Mesenchymal stem cell (in vitro differentiated cells and primary cell): ENCODE measurements around the gene WAC.
A peak's percentile ranks its signal among the peaks of the same experiment; 100 is the strongest.

Experiments used
- DNase-seq: peaks from one replicate; pipeline ENCODE4 v3.0.0-alpha.2; 2013
- H2AFZ ChIP-seq: one replicate; pipeline ENCODE4 v1.6.1; 2013; ENCODE audit warnings: low read depth, mild to moderate bottlenecking, control low read depth, inconsistent platforms, low read length, moderate library complexity
- H2AK5ac ChIP-seq: 2 replicates; pipeline ENCODE4 v1.6.1; 2013; ENCODE audit warnings: low read length, moderate library complexity, mild to moderate bottlenecking, inconsistent platforms; ENCODE audit not compliant: severe bottlenecking
- H2BK120ac ChIP-seq: one replicate; pipeline ENCODE4 v1.6.1; 2013; ENCODE audit warnings: low read depth, mild to moderate bottlenecking, inconsistent platforms, low read length, moderate library complexity
- H2BK12ac ChIP-seq, 2 experiments: one replicate each; pipeline ENCODE4 v1.6.1; 2013; ENCODE audit warnings: inconsistent platforms in 2 of 2, low read length in 2 of 2, mild to moderate bottlenecking in 2 of 2, moderate library complexity in 2 of 2, control low read depth in 1 of 2
- H2BK15ac ChIP-seq: one replicate; pipeline ENCODE4 v1.6.1; 2013; ENCODE audit warnings: mild to moderate bottlenecking, low read depth, inconsistent platforms; ENCODE audit not compliant: poor library complexity, severe bottlenecking
- H2BK5ac ChIP-seq: 2 replicates; pipeline ENCODE4 v1.6.1; 2013; ENCODE audit warnings: low read depth, mild to moderate bottlenecking, low read length, control low read depth, inconsistent platforms; ENCODE audit not compliant: poor library complexity, severe bottlenecking
- H3K14ac ChIP-seq, 2 experiments: one replicate each; pipeline ENCODE4 v1.6.1; 2013; ENCODE audit warnings: inconsistent platforms in 2 of 2, low read length in 2 of 2, control low read depth in 1 of 2, mild to moderate bottlenecking in 1 of 2, moderate library complexity in 1 of 2
- H3K18ac ChIP-seq, 2 experiments: one replicate each; pipeline ENCODE4 v1.6.1; 2013; ENCODE audit warnings: inconsistent platforms in 2 of 2, low read length in 2 of 2, control low read depth in 1 of 2, low read depth in 1 of 2, mild to moderate bottlenecking in 1 of 2
- H3K23ac ChIP-seq, 2 experiments: one replicate each; pipeline ENCODE4 v1.6.1; 2013; ENCODE audit warnings: inconsistent platforms in 2 of 2, low read length in 2 of 2, mild to moderate bottlenecking in 2 of 2, moderate library complexity in 2 of 2, control low read depth in 1 of 2
- H3K27ac ChIP-seq: 2 replicates; pipeline ENCODE4 v1.5.1; 2013; ENCODE audit warnings: mild to moderate bottlenecking, moderate library complexity, low read length, control low read depth, inconsistent platforms; ENCODE audit not compliant: poor library complexity, severe bottlenecking
- H3K27me3 ChIP-seq, 2 experiments: 2 replicates each; pipeline versions ENCODE4 v1.6.1 to v1.7.0; 2013; ENCODE audit warnings: low read length in 2 of 2, mild to moderate bottlenecking in 2 of 2, moderate library complexity in 2 of 2, control low read depth in 1 of 2, inconsistent platforms in 1 of 2; ENCODE audit not compliant: control insufficient read depth in 1 of 2, insufficient read depth in 1 of 2
- H3K36me3 ChIP-seq, 2 experiments: 2 replicates each; pipeline versions ENCODE4 v1.6.1 to v1.7.0; 2013; ENCODE audit warnings: low read length in 2 of 2, control low read depth in 1 of 2, inconsistent platforms in 1 of 2, low read depth in 1 of 2, mild to moderate bottlenecking in 1 of 2; ENCODE audit not compliant: insufficient read depth in 2 of 2, control insufficient read depth in 1 of 2
- H3K4ac ChIP-seq, 2 experiments: one replicate each; pipeline ENCODE4 v1.6.1; 2013; ENCODE audit warnings: inconsistent platforms in 2 of 2, low read length in 2 of 2, mild to moderate bottlenecking in 2 of 2, moderate library complexity in 2 of 2, control low read depth in 1 of 2, low read depth in 1 of 2
- H3K4me1 ChIP-seq: 2 replicates; pipeline ENCODE4 v1.6.1; 2013; ENCODE audit warnings: low read depth, low read length, control low read depth; ENCODE audit not compliant: control insufficient read depth, insufficient read depth
- H3K4me2 ChIP-seq: 2 replicates; pipeline ENCODE4 v1.6.1; 2013; ENCODE audit warnings: low read length, mild to moderate bottlenecking, inconsistent platforms; ENCODE audit not compliant: poor library complexity, severe bottlenecking
- H3K4me3 ChIP-seq, 2 experiments: 2 replicates each; pipeline versions ENCODE4 v1.5.1 to v1.7.0; 2013; ENCODE audit warnings: low read length in 2 of 2, mild to moderate bottlenecking in 2 of 2, control low read depth in 1 of 2, low read depth in 1 of 2; ENCODE audit not compliant: insufficient read depth in 1 of 2
- H3K79me1 ChIP-seq: replicated peaks from 2 replicates; pipeline ENCODE4 v1.6.1; 2013; ENCODE audit warnings: mild to moderate bottlenecking, control low read depth, low read length, inconsistent platforms; ENCODE audit not compliant: poor library complexity, severe bottlenecking
- H3K9ac ChIP-seq: 2 replicates; pipeline ENCODE4 v1.7.0; 2013; ENCODE audit warnings: mild to moderate bottlenecking, low read length, moderate library complexity
- H3K9me3 ChIP-seq: 2 replicates; pipeline ENCODE4 v1.7.0; 2013; ENCODE audit warnings: mild to moderate bottlenecking, low read length; ENCODE audit not compliant: control insufficient read depth
- H4K8ac ChIP-seq: one replicate; pipeline ENCODE4 v1.6.1; 2013; ENCODE audit warnings: inconsistent platforms, mild to moderate bottlenecking, low read length, moderate library complexity
- H4K91ac ChIP-seq: one replicate; pipeline ENCODE4 v1.6.1; 2013; ENCODE audit warnings: mild to moderate bottlenecking, low read length, inconsistent platforms
- WGBS: methylation state at CpG from one replicate; pipeline ENCODE4 v1.1.7; 2013; ENCODE audit warnings: mixed read lengths; 5-methylcytosine and 5-hydroxymethylcytosine counted together

Gene WAC

GRCh38 chr10:28661035-28661434, 128.1 kb downstream of the WAC start:
- no peak overlapping the region for H2AK5ac ChIP-seq

GRCh38 chr10:28663576-28664368, 130.9 kb downstream of the WAC start:
- Histone ChIP-seq H3K4me1 (peaks cover 5% of the 10 kb centered on the region), H2AK5ac (no peak overlapping the region), H3K4ac (no peak overlapping the region), H3K23ac (no peak overlapping the region), H3K18ac (no peak overlapping the region), H2BK15ac (no peak overlapping the region), H3K9ac (peak overlapping the region; percentile 17), H3K9me3 (no peaks in the 10 kb centered on the region), H3K36me3 (no peaks in the 10 kb centered on the region), H2BK12ac (no peak overlapping the region), H4K91ac (no peak overlapping the region), H3K27me3 (peaks cover 16 to 23% of the 10 kb centered on the region in 2 experiments), H3K79me1 (no peaks in the 10 kb centered on the region), H2BK5ac (no peak overlapping the region), H3K4me3 (no peak overlapping the region), H2AFZ (no peak overlapping the region), H2BK120ac (no peak overlapping the region), H3K27ac (no peak overlapping the region), H4K8ac (no peak overlapping the region), H3K4me2 (no peak overlapping the region), H3K14ac (no peak overlapping the region)
- 6% methylated on average over 8 of the region's 9 CpGs for WGBS
- peak; percentile 89 for DNase-seq

More at GRCh38 chr10:28661035-28661434, 128.1 kb downstream of the WAC start:
- Histone ChIP-seq H4K91ac (no peak overlapping the region), H3K4me2 (no peak overlapping the region), H3K4ac (no peak overlapping the region), H3K14ac (no peak overlapping the region), H3K36me3 (no peaks in the 10 kb centered on the region), H2BK5ac (no peak overlapping the region), H3K79me1 (no peaks in the 10 kb centered on the region), H2AFZ (no peak overlapping the region), H3K27me3 (no peaks in the 10 kb centered on the region), H3K18ac (no peak overlapping the region), H3K23ac (no peak overlapping the region), H3K9me3 (peaks cover 2% of the 10 kb centered on the region), H2BK120ac (no peak overlapping the region), H2BK12ac (no peak overlapping the region), H3K9ac (peak overlapping the region; percentile 1), H3K4me3 (no peak overlapping the region), H3K27ac (no peak overlapping the region), H3K4me1 (peaks cover 2% of the 10 kb centered on the region), H4K8ac (no peak overlapping the region), H2BK15ac (no peak overlapping the region)
- WGBS = 49% methylated on average over 3 of the region's 3 CpGs
- DNase-seq = peak; percentile 78

- no peaks in the 10 kb centered on the region for H3K36me3 ChIP-seq
- H3K9me3 ChIP-seq = peaks cover 2% of the 10 kb centered on the region
- H2BK15ac ChIP-seq = no peak overlapping the region
- peaks cover 7% of the 10 kb centered on the region for H3K4me1 ChIP-seq
- no peak overlapping the region for H2AFZ ChIP-seq
- H3K23ac ChIP-seq = no peak overlapping the region
- H2BK120ac ChIP-seq = no peak overlapping the region
- H3K4ac ChIP-seq = no peak overlapping the region
- H3K18ac ChIP-seq = no peak overlapping the region
- H3K4me3 ChIP-seq = no peak overlapping the region
- H2BK12ac ChIP-seq = no peak overlapping the region
- H4K8ac ChIP-seq = peak overlapping the region; percentile 49
- H2AK5ac ChIP-seq = no peak overlapping the region
- peak overlapping the region; percentile 17 for H3K9ac ChIP-seq
- WGBS = 43% methylated on average over 6 of the region's 6 CpGs
- no peak overlapping the region for H4K91ac ChIP-seq
- H3K27ac ChIP-seq = no peak overlapping the region
- peak; percentile 88 for DNase-seq
- no peaks in the 10 kb centered on the region for H3K79me1 ChIP-seq
- H3K27me3 ChIP-seq = peaks cover 21 to 29% of the 10 kb centered on the region in 2 experiments
- H3K14ac ChIP-seq = no peak overlapping the region
- no peak overlapping the region for H2BK5ac ChIP-seq
- no peak overlapping the region for H3K4me2 ChIP-seq
Observed at GRCh38 chr10:28664369-28664740, 131.4 kb downstream of the WAC start.

- WGBS = 90% methylated on average over 12 of the region's 12 CpGs
- Histone ChIP-seq H3K36me3 (no peaks in the 10 kb centered on the region), H3K9me3 (peaks cover 7% of the 10 kb centered on the region), H3K27ac (no peak overlapping the region), H2BK5ac (no peak overlapping the region), H3K27me3 (peaks cover 28 to 44% of the 10 kb centered on the region in 2 experiments), H2BK12ac (peak overlapping the region in 1 of 2 experiments; percentile 54), H3K4me2 (no peak overlapping the region), H3K23ac (no peak overlapping the region), H2AFZ (no peak overlapping the region), H4K91ac (no peak overlapping the region), H2BK15ac (peak overlapping the region; percentile 80), H3K18ac (no peak overlapping the region), H3K9ac (no peak overlapping the region), H3K4me1 (peaks cover 5% of the 10 kb centered on the region), H3K79me1 (no peaks in the 10 kb centered on the region), H3K14ac (no peak overlapping the region), H3K4ac (no peak overlapping the region), H4K8ac (no peak overlapping the region), H3K4me3 (no peak overlapping the region), H2BK120ac (no peak overlapping the region), H2AK5ac (no peak overlapping the region)
- no peak for DNase-seq
Observed at GRCh38 chr10:28666751-28667467, 134.0 kb downstream of the WAC start.
